Common myeloid progenitor, CD34-positive (primary cell): Measurements from ENCODE around the gene COL20A1.

ENCODE experiments used
- CTCF ChIA-PET: fragments of 350-600 bp; sonication (Branson Sonifier 250); formaldehyde crosslinking; loops from one replicate; lab custom pipeline; 2021; ENCODE audit warnings: antibody characterized with exemption; lab: Charles Lee
- POLR2A ChIA-PET: fragments of 350-600 bp; sonication (Branson Sonifier 250); formaldehyde crosslinking; loops from one replicate; lab custom pipeline; 2021; ENCODE audit warnings: antibody characterized with exemption; lab: Charles Lee
- DNase-seq, 3 donors: peaks; one replicate each; pipeline versions ENCODE4 v3.0.0 to v3.0.0-alpha.2; 2013
- H3K27ac ChIP-seq, 2 experiments: 1 replicate in 1 of 2; 2 replicates in 1 of 2; pipeline ENCODE4 v1.7.0; 2013; ENCODE audit warnings: inconsistent platforms in 2 of 2, low read length in 2 of 2, mild to moderate bottlenecking in 2 of 2, low read depth in 1 of 2, moderate library complexity in 1 of 2; ENCODE audit not compliant: severe bottlenecking in 2 of 2, insufficient read depth in 1 of 2, poor library complexity in 1 of 2
- H3K27me3 ChIP-seq, 5 experiments: replicated peaks in 2 of 5; 1 replicate in 3 of 5; 2 replicates in 2 of 5; pipeline versions ENCODE4 v1.6.1 to v1.7.0; 2013; ENCODE audit warnings: low read length in 4 of 5, mild to moderate bottlenecking in 2 of 5, moderate library complexity in 2 of 5, inconsistent platforms in 1 of 5; ENCODE audit not compliant: insufficient read depth in 5 of 5, control insufficient read depth in 4 of 5
- H3K36me3 ChIP-seq, 4 experiments: 1 replicate in 2 of 4; 2 replicates in 2 of 4; pipeline versions ENCODE4 v1.6.1 to v1.7.0; 2013; ENCODE audit warnings: low read length in 3 of 4, control low read depth in 1 of 4, mild to moderate bottlenecking in 1 of 4; ENCODE audit not compliant: control insufficient read depth in 4 of 4, insufficient read depth in 4 of 4
- H3K4me1 ChIP-seq, 4 experiments: 1 replicate in 3 of 4; 2 replicates in 1 of 4; pipeline versions ENCODE4 v1.6.1 to v1.7.1; 2013; ENCODE audit warnings: low read length in 3 of 4, mild to moderate bottlenecking in 3 of 4, control low read depth in 1 of 4, inconsistent platforms in 1 of 4, moderate library complexity in 1 of 4; ENCODE audit not compliant: control insufficient read depth in 4 of 4, insufficient read depth in 4 of 4; ENCODE audit errors: control extremely low read depth in 1 of 4
- H3K4me3 ChIP-seq, 7 experiments: 1 replicate in 4 of 7; 2 replicates in 3 of 7; pipeline versions ENCODE4 v1.5.1 to v1.7.0; 2013; ENCODE audit warnings: mild to moderate bottlenecking in 7 of 7, low read length in 6 of 7, moderate library complexity in 6 of 7, inconsistent platforms in 2 of 7, low read depth in 2 of 7, control low read depth in 1 of 7; ENCODE audit not compliant: insufficient read depth in 4 of 7, control insufficient read depth in 1 of 7; ENCODE audit errors: extremely low read depth in 1 of 7
- H3K9me3 ChIP-seq, 5 experiments: 1 replicate in 4 of 5; 2 replicates in 1 of 5; pipeline versions ENCODE4 v1.6.1 to v1.7.1; 2013; ENCODE audit warnings: low read length in 4 of 5, mild to moderate bottlenecking in 2 of 5, inconsistent platforms in 1 of 5, low read depth in 1 of 5, moderate library complexity in 1 of 5; ENCODE audit not compliant: control insufficient read depth in 4 of 5, insufficient read depth in 2 of 5; ENCODE audit errors: control extremely low read depth in 1 of 5
- WGBS: methylation state at CpG from one replicate; pipeline ENCODE4 v1.1.5; 2013; ENCODE audit not compliant: insufficient coverage; 5-methylcytosine and 5-hydroxymethylcytosine counted together

The COL20A1 gene

DNA sequence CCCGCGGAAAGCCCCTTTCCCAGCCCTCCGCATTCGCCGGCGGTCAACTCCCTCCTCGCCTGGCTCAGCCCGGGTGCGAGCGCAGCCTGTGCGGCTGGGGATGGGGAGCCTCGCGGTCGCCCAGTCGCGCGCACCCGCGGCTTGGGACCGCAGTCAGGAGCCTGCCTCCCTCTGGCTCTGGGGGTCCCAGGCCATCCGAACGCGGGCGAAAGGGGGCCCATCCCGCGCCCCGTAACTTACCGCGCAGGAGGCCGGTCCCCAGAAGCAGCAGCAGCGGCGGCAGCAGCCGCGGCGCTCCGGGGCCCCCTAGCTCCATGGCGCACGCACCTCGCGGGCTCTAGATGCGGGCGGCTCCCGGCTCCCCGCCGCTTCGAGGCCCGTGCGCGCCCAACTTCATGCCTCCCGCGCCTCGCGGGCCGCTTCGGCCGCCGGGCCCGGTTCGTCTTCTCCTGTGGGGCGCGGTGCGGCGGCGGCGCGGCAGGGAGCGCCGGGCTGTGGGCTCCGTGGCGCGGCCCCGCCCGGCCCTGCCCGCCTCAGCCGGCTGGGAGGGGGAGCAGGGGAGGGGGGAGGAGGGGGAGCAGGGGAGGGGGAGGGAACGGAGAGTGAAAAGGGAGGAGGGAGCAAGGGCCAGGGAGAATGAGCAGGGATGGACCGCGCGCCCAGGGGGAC lies 68.0 kb downstream of the COL20A1 start, which contains the start of gene CHRNA4:
Gene CHRNA4 (minus strand): TSS at position 500 of the 669 bp plus-strand sequence. CDS start 184 bp downstream, at position 316.
- Histone ChIP-seq H3K4me3 (peak within 1 kb of the TSS in 2 of 7 experiments; percentile 5 to 11), H3K4me1 (peaks cover 0 to 8% (median 2%) of the 10 kb centered on the region in 4 experiments), H3K9me3 (no peaks in the 10 kb centered on the region), H3K36me3 (no peaks in the 10 kb centered on the region), H3K27me3 (peaks cover 0 to 74% (median 14%) of the 10 kb centered on the region in 5 experiments), H3K27ac (no peak within 1 kb of the TSS)
- DNase-seq, result peak; percentile 10 to 56 (median 49)
- ChIA-PET CTCF (interaction anchor here (1.6 kb wide), 1 partner anchor 20 kb away, joined by 6 read pairs; no protein-coding TSS in a partner anchor), POLR2A (interaction anchor here (0.8 kb wide), 1 partner anchor 9 kb away, joined by 3 read pairs; no protein-coding TSS in a partner anchor)
- WGBS, result 1% methylated on average over 55 of the region's 79 CpGs

DNA sequence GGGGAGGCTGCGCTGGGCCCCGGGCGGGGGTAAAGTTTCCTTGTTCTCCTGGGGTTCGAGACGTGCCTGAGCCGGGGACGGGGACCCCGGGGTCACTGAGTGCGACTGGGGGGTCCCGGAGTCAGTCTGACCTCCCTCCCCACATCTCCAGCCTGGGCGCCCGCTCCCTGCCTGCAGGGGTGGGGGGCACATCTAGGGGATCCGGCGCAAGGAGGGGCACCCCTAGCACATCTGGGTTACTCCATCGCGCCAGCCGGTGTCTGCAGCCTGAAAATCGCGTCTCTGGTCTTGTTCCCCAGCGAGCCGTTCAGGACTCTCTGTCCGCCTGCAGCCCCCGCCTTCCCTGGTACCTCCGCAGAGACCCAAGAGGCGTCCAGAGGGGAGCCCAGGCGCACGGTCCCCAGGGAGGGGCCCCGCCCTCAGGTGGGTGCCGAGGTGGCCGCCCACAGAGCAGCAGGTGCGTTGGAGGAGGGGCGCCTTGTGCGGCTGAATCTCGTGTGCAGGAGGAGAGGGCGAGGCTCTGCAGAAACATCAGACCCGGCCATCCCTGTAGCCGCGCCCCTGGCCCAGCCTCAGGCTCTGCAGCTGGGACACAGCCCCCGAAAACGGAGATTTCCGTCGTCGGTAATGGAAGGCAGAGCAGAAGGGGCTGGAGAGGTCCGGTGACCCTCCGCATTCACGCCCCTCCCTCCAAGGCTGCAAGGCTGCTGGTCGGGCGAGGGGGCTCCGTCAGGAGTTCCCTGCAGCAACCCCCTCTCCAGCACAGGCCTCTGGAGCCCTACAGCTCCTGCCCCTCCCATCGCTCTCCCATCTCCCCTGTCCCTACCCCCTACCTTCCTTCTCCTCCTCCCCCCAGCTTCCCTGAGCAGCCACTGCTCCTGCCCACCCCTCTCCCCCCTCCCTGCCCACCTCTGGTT lies 68.8 kb downstream of the COL20A1 start:
- no peak overlapping the region for H3K27ac ChIP-seq
- H3K4me1 ChIP-seq, result peaks cover 0 to 8% (median 2%) of the 10 kb centered on the region in 4 experiments
- peak in 2 of 3 donors; percentile 22 to 45 for DNase-seq
- WGBS, result 5% methylated on average over 41 of the region's 50 CpGs
- no peaks in the 10 kb centered on the region for H3K36me3 ChIP-seq
- no peak overlapping the region for H3K4me3 ChIP-seq
- H3K9me3 ChIP-seq, result no peaks in the 10 kb centered on the region
- CTCF ChIA-PET, result interaction anchor here (1.6 kb wide), 1 partner anchor 19 kb away, joined by 6 read pairs; no protein-coding TSS in a partner anchor
- POLR2A ChIA-PET, result interaction anchor here (0.8 kb wide), 1 partner anchor 10 kb away, joined by 3 read pairs; no protein-coding TSS in a partner anchor
- H3K27me3 ChIP-seq, result peaks cover 0 to 74% (median 14%) of the 10 kb centered on the region in 5 experiments

DNA sequence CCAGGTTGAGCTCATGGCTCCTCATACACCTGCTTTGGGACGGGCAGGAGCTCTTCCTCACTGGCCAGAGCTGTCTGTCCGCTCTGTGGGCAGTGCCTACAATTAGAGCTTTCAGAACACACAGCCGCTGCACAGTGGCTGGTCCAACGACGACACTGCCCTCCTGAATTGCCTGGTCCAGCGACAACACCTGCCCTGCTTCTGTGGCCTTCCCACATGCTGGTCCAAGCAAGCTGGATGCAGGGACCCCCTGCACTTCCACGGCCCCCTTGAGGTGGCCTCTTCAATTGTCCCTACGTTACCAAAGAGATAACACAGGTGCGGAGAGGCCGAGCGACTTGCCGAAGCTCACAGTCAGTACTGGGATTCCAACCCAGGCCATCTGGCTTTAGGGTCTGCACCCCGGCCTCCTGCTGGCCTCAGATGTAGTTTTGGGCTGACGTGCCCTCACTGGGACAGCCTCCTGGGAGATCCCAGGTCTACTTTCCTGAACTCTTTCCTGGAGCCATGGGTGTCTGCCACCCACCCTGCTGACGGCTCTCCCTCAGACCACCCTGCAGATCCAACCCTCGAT lies 69.5 kb downstream of the COL20A1 start:
- CTCF ChIA-PET, result interaction anchor here (1.6 kb wide), 1 partner anchor 19 kb away, joined by 6 read pairs; no protein-coding TSS in a partner anchor
- Histone ChIP-seq H3K4me3 (no peak overlapping the region), H3K27me3 (peaks cover 0 to 71% (median 17%) of the 10 kb centered on the region in 5 experiments), H3K36me3 (no peaks in the 10 kb centered on the region), H3K4me1 (peaks cover 0 to 8% (median 2%) of the 10 kb centered on the region in 4 experiments), H3K9me3 (no peaks in the 10 kb centered on the region), H3K27ac (no peak overlapping the region)
- DNase-seq, result no peak
- 72% methylated on average over 15 of the region's 16 CpGs for WGBS
- POLR2A ChIA-PET, result no interaction called here

DNA sequence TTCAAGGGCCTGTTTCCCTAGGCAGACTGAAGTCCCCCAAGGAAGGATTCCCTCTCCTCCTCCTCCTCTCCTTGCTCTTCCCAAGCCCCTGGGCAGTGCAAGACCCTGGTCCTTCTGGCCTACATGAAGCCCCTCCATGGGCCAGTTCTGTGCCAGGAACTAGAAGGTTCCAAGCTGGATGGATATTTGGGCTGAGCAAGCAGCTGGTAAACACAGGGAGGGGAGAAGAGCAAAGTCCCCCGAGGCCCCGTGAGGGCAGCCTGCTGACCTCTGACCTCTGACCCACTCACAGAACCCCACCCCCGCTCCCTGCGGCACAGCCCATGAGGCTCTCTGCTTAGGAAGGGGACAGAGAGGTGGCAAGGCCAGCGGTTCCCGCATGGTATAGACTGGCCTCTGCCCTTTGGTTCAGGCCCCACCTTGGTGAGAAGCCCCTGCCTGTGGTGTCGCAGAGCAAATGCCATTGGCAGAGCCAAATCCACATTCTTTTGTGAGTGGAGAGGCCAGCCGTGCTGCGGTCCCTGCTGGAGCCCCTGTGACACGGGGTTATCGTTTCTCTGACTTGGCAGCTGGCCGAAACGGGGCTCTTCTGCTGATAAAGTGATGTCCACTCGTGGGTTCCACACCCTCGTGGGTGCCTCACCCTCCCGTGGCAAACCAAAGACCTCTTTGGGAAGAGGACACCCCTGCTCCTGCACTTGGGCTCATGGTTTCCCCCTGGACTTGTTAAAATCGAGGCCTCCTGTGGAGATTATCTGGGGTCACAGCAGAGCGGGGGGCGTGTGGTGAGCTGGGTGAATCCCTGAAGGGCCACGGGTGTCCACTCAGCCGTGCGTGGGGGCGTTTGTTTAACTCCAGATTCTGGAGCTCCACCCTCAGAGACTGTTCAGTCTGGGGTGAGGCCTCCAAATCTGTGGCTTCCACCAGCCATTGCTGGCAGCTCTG lies 70.3 kb downstream of the COL20A1 start:
- WGBS, result 91% methylated on average over 21 of the region's 23 CpGs
- CTCF ChIA-PET, result no interaction called here
- H3K36me3 ChIP-seq, result no peaks in the 10 kb centered on the region
- POLR2A ChIA-PET, result no interaction called here
- no peak for DNase-seq
- H3K27me3 ChIP-seq, result peaks cover 0 to 66% (median 17%) of the 10 kb centered on the region in 5 experiments
- no peaks in the 10 kb centered on the region for H3K9me3 ChIP-seq
- H3K4me3 ChIP-seq, result no peak overlapping the region
- H3K27ac ChIP-seq, result no peak overlapping the region
- H3K4me1 ChIP-seq, result peaks cover 0 to 8% (median 2%) of the 10 kb centered on the region in 4 experiments

DNA sequence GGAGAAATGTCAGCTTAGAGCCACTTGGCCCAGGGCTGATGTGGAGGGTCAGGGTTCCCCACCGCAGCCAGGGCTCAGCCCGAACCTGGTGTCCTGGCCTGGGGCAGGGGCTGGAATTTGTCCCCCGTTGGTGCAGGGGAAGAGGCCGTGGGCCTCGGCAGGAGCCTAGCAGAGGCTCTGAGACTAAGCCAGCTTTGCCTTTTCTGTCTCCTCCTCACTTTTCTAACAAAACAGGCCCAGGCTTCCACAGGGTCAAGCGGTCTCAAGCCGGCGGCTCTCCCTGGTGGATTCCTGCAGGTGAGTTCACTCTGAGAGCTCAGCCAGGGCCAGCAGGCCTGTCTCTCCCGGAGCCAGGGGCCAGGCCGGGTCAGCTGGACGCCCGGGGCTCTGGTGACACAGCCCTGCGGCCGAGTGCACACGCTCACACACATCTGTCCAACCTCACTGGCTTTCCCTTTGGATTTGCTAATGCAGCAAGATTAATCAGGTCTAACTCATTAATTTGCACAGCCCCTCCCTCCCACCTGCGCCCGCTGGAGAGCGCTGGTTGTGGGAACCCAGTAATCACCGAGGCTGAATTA lies 71.1 kb downstream of the COL20A1 start:
- CTCF ChIA-PET, result no interaction called here
- Histone ChIP-seq H3K9me3 (no peaks in the 10 kb centered on the region), H3K36me3 (no peaks in the 10 kb centered on the region), H3K27me3 (peaks cover 0 to 61% (median 16%) of the 10 kb centered on the region in 5 experiments), H3K4me3 (no peak overlapping the region), H3K27ac (no peak overlapping the region), H3K4me1 (peaks cover 0 to 8% (median 2%) of the 10 kb centered on the region in 4 experiments)
- POLR2A ChIA-PET, result no interaction called here
- 89% methylated on average over 19 of the region's 19 CpGs for WGBS
- DNase-seq, result no peak
